ENCODE results near the gene COA6. TPM values are rescaled to one million over a fixed set of nuclear protein-coding genes. Genes with fewer than 3 reads are reported as not detected.

COA6 gene
- total and polyA plus RNA-seq, 2 donors from 2014 or later = 21.2 to 76.4 TPM

- H3K27me3 ChIP-seq (ENCODE audit: control insufficient read depth, insufficient read depth, low read length) = no peaks in the 10 kb centered on the region
- H3K36me3 ChIP-seq (ENCODE audit: control insufficient read depth in 2 of 3, insufficient read depth in 3 of 3, low read length in 3 of 3) = peaks cover 6 to 16% (median 11%) of the 10 kb centered on the region in 3 donors
- intact Hi-C loops (cut with DNase I) = no loop called here
- no peaks in the 10 kb centered on the region for H3K4me1 ChIP-seq (ENCODE audit: control insufficient read depth in 2 of 3, insufficient read depth in 2 of 3, low read depth in 1 of 3, low read length in 3 of 3)
- FAIRE-seq = no peak
- no peak overlapping the region for H3K27ac ChIP-seq (ENCODE audit: low read depth in 2 of 2, low read length in 2 of 2)
- no peak overlapping the region for H3K9ac ChIP-seq (ENCODE audit: low read length in 3 of 3)
- no peak overlapping the region for H3K4me3 ChIP-seq (ENCODE audit: low read length in 3 of 3)
- TF ChIP-seq CTCF (IDR thresholded peaks at IDR 0.05; ENCODE audit: borderline replicate concordance, extremely low read depth, insufficient read depth) = no peak
- DNase-seq = no peak
- no peaks in the 10 kb centered on the region for H3K9me3 ChIP-seq (ENCODE audit: control insufficient read depth in 2 of 3, insufficient read depth in 1 of 3, low read length in 3 of 3)
Observed at GRCh38 chr1:234429434-234429806, 56.2 kb downstream of the COA6 start.

- Histone ChIP-seq H3K4me1 (ENCODE audit: control insufficient read depth in 2 of 3, insufficient read depth in 2 of 3, low read depth in 1 of 3, low read length in 3 of 3) (no peaks in the 10 kb centered on the region), H3K27me3 (ENCODE audit: control insufficient read depth, insufficient read depth, low read length) (no peaks in the 10 kb centered on the region), H3K36me3 (ENCODE audit: control insufficient read depth in 2 of 3, insufficient read depth in 3 of 3, low read length in 3 of 3) (peaks cover 6 to 16% (median 11%) of the 10 kb centered on the region in 3 donors), H3K9me3 (ENCODE audit: control insufficient read depth in 2 of 3, insufficient read depth in 1 of 3, low read length in 3 of 3) (no peaks in the 10 kb centered on the region), H3K9ac (ENCODE audit: low read length in 3 of 3) (no peak overlapping the region), H3K27ac (ENCODE audit: low read depth in 2 of 2, low read length in 2 of 2) (no peak overlapping the region), H3K4me3 (ENCODE audit: low read length in 3 of 3) (no peak overlapping the region)
- TF ChIP-seq CTCF (IDR thresholded peaks at IDR 0.05; ENCODE audit: borderline replicate concordance, extremely low read depth, insufficient read depth) = no peak
- intact Hi-C loops (cut with DNase I) = no loop called here
- FAIRE-seq = no peak
- DNase-seq = no peak
Observed at GRCh38 chr1:234430691-234431090, 57.4 kb downstream of the COA6 start.

GRCh38 chr1:234431255-234431654, 58.0 kb downstream of the COA6 start:
- DNase-seq (no peak), FAIRE-seq (no peak)
- peaks cover 5 to 13% (median 11%) of the 10 kb centered on the region in 3 donors for H3K36me3 ChIP-seq (ENCODE audit: control insufficient read depth in 2 of 3, insufficient read depth in 3 of 3, low read length in 3 of 3)
- no peak overlapping the region for H3K27ac ChIP-seq (ENCODE audit: low read depth in 2 of 2, low read length in 2 of 2)
- no peaks in the 10 kb centered on the region for H3K4me1 ChIP-seq (ENCODE audit: control insufficient read depth in 2 of 3, insufficient read depth in 2 of 3, low read depth in 1 of 3, low read length in 3 of 3)
- TF ChIP-seq CTCF (IDR thresholded peaks at IDR 0.05; ENCODE audit: borderline replicate concordance, extremely low read depth, insufficient read depth) = no peak
- H3K4me3 ChIP-seq (ENCODE audit: low read length in 3 of 3) = no peak overlapping the region
- no peak overlapping the region for H3K9ac ChIP-seq (ENCODE audit: low read length in 3 of 3)
- H3K27me3 ChIP-seq (ENCODE audit: control insufficient read depth, insufficient read depth, low read length) = no peaks in the 10 kb centered on the region
- no peaks in the 10 kb centered on the region for H3K9me3 ChIP-seq (ENCODE audit: control insufficient read depth in 2 of 3, insufficient read depth in 1 of 3, low read length in 3 of 3)
- intact Hi-C loops (cut with DNase I) = no loop called here
